GM12873 (cell line): ENCODE data around the gene SLC7A5.

Source experiments
- CTCF ChIP-seq: IDR thresholded peaks from 2 replicates; pipeline ENCODE4 v1.5.1; 2012; ENCODE audit warnings: low read depth, mild to moderate bottlenecking, moderate library complexity, low read length, control low read depth; ENCODE audit not compliant: insufficient read depth; ENCODE audit errors: missing control alignments

SLC7A5 gene

GRCh38 chr16:87874639-87875427, 5.5 kb upstream of the SLC7A5 start:
- TF ChIP-seq CTCF: no peak

GRCh38 chr16:87864331-87864989, 4.8 kb downstream of the SLC7A5 start:
- TF ChIP-seq CTCF: no peak

GRCh38 chr16:87860553-87861299, 8.6 kb downstream of the SLC7A5 start:
- no peak for TF ChIP-seq CTCF

- no peak for TF ChIP-seq CTCF
Measured at GRCh38 chr16:87856791-87857228, 12.5 kb downstream of the SLC7A5 start.

GRCh38 chr16:87855852-87856715, 13.2 kb downstream of the SLC7A5 start:
- no peak for TF ChIP-seq CTCF

- no peak for TF ChIP-seq CTCF
Measured at GRCh38 chr16:87854907-87855683, 14.2 kb downstream of the SLC7A5 start.
